Hematopoietic multipotent progenitor cell treated with erythropoietin and hydrocortisone succinate and interleukin-3 and kit ligand, for 15 days (in vitro differentiated cells): ENCODE data around the gene AGFG1.
A peak's percentile ranks its signal among the peaks of the same experiment; 100 is the strongest.

ENCODE experiments used
- DNase-seq: peaks from one replicate; pipeline ENCODE4 v3.0.0-alpha.2; 2015; ENCODE audit warnings: low spot score

The AGFG1 gene

GRCh38 chr2:227471924-227472264, at the start of gene AGFG1:
Gene AGFG1, plus strand, starts transcription at chr2:227472156. Its CDS starts 266 bp downstream, at chr2:227472422.
- DNase-seq: peak; percentile 83

DNA sequence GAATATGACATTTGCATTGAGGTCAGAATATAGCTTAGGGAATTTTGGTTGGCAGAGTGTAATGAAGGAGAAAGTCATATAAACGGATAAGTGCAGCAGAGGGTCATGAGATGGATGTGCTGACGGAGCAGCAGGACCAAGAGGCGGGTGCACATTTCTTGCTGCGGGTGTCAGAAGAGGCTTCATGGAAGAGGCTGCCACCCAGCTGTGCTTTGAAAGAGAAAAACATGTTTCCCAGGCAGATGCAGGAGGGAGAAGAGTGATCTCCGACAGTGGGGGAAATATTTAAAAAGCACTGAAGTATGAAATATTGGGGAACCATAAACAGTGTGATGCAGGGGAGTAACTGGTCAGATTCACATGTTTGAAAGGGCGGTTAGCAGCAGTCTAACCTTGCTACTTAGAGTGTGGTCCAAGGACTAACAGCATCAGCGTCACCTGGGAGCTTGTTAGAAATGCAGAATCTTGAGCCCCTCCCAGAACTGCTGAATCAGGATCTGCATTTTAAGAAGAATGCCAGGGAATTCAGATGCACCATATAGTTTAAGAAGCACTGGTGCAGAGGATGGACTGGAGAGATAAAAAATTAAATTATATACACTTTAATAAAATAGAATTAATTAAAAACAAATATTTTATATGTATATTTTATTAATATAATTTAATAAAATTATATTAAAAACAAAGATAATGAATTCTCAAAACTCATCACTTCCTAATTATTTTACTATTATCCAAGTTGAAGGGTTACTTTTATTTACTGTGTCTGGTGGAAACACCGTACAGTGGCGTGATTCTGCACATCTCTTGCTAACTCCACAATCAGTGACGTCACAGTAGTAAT, 48.1 kb upstream of the AGFG1 start:
- DNase-seq: no peak

DNA sequence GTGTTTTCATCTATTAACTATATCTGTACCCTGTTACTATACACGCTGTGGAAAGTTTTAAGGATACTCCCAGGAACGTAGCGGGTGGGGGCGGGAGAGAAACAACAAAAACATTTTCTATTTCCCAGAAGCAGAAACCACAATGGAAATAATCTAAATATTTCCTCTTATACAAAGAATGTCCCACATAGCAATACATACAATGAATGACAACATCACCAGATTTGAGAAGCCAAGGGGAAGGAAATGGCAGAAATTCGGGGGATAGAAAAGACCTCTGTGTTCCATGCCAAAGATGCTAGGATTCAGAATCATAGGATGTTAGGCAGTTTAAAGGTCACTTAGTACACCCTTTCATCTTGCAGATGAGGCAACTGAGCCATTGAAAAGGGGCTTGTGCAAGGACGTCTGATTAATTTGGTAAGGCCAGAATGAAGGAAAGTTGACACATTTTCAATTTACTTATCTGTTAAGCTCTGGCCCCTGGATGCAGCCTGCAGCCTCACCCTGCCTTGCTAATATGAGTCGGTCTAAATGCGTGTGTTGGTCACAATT, 43.1 kb upstream of the AGFG1 start:
- DNase-seq: no peak

DNA sequence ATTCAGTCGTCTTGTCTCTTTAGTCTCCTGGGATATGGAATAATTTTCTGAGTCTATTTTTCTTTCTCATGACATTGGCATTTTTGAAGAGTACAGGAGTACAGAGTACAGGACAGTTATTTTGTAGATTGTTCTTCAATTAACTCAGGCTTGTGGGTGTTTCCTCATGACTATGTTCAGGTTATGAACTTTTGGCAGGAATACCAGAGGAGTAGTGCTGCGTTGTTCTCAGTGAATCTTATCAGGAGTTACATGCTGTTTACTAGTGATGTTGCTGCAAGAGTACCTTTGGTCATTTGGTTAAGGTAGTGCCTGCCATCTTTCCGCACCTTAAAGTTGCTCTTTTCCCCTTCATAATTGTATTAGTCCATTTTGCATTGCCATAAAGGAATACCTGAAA, 41.3 kb upstream of the AGFG1 start:
- no peak for DNase-seq

DNA sequence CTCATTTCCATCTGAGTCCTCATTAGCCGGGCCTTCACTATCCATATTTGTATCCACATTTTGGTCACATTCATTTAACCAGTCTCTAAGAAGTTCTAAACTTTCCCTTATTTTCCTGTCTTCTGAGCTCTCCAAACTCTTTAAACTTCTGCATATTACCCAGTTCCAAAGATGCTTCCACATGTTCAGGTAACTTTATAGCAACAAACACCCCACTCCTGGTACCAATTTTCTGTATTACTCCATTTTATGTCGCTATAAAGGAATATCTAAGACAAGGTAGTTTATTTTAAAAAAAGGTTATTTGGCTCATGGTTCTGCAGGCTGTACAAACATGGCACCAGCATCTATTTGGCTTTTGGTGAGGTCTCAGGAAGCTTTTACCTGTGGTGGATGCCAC, 38.8 kb upstream of the AGFG1 start:
- DNase-seq: no peak

DNA sequence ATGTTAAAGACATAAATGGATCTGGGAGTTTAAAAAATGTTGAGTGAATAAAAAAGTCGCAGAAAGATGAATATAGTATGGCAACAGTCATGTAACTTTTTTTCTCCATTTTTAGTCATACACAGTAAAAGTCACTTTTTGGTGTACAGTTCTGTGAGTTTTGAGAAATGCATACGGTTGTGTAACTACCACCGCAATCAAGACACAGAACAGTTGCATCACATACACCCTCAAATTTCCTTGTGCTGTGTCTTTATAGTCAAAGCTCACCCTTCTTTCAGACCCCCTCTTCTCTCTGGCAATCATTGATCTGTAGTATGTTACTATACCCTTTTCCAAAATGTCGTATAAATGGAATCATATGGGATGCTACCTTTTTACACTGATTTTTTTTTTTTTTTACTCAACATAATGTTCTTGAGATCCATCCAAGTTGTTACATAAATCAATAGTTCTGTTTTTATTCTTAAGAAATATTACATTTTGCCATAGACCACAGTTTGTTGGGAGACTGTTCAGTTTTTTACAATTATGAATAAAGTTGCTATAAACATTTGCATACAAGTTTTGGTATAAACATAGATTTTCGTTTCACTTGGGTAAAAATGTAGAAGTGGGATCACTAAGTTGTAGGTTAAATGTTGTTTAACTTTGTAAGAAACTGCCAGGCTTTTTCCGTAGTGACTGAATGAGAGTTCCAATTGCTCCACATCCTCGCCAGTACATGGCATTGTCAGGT, 35.4 kb upstream of the AGFG1 start:
- no peak for DNase-seq

- no peak for DNase-seq
These were observed 32.7 kb upstream of the AGFG1 start for GRCh38 chr2:227439214-227439613.

GRCh38 chr2:227442639-227443038, 29.3 kb upstream of the AGFG1 start:
- DNase-seq: no peak

DNA sequence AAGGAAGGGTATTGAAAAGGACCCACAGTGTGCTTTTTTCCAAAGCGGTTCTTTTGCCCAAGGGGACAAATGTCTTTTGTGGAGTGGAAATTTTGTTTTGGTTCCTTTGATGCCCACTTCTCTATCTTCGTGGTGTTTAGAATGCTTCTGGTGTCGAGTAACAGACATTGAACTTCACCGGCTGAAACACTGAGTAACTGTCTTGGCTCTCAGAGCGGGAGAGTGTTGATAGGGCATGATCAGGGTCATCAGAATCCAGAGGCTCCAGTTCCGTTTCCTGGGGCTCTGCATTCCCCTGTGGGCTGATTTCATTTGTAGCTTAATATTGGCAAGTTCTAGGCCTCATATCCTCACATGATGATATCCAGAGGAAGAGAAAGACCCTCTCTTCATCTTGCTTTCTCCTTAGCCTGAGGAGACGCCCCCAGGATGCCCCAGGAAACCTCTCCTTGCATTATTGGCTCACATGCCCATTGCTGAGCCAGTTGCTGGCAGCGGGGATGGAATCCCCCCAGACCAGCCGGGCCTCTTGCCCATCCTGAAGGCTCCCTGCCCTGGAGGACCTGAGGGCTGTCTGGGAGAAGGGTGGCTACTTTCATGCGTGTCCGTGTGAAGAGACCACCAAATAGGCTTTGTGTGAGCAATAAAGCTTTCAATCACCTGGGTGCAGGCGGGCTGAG, 27.9 kb upstream of the AGFG1 start:
- no peak for DNase-seq

- DNase-seq: no peak
These were observed 24.4 kb upstream of the AGFG1 start for GRCh38 chr2:227447606-227448005.

DNA sequence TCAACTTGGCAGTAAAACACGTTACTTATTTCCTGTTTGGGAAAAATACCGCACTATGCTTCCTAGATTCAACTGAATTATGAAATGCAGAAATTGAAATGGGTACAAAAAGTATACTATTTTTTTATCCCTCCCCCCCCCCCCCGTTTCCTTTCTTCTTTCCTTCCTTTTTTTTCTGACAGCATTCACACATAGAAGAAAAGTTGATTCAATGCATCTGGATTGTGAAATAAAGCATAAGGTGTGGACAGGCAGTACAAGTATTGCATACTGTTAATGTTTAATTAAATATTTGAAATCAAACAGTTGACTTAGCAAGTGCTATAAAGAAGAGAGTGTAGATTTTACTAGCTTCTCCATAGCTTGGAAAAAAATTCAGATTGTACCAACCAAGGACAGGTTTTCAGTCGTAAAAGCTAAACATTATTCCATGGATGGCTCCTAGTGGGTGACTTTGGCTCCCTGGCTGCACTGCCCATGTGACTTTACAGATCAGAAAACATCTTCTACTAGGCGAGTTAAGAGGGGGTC, 21.6 kb upstream of the AGFG1 start:
- no peak for DNase-seq

GRCh38 chr2:227450926-227451654, 20.9 kb upstream of the AGFG1 start:
- DNase-seq: peak; percentile 57

DNA sequence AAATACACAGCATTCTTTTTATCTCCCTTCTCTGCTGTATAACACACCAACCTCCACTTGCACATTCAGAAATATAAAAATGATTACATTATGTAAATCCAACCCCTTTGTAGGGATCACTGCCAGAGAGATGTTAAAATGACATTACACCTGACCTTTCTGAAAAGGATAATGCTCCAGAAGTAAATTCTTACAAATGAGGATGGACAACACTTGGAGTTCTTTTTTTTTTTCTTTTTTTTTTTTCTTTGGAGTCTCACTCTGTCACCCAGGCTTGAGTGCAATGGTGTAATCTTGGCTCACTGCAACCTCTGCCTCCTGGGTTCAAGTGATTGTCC, 20.3 kb upstream of the AGFG1 start:
- DNase-seq: no peak

DNA sequence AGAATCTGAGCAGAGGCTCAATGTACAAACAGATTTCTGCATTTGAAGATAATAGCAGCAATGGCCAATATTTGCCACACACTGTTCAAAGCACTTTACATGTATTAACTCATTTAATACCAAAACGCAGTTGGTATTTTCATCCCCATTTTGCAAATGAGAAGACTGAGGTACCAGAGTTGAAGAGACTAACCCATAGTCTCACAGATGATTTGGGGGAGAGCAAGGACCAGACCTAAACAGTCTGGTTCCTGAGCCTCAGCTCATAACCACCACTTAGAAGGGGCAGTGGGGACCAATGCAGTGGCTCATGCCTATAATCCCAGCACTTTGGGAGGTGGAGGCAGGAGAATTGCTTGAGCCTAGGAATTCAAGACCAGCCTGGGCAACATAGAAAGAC, 18.1 kb upstream of the AGFG1 start:
- no peak for DNase-seq

- DNase-seq: no peak
These were observed 17.6 kb upstream of the AGFG1 start for GRCh38 chr2:227454323-227454860.

GRCh38 chr2:227455200-227455599, 16.8 kb upstream of the AGFG1 start:
- no peak for DNase-seq

- no peak for DNase-seq
These were observed 15.9 kb upstream of the AGFG1 start for GRCh38 chr2:227456102-227456501.

- DNase-seq: no peak
These were observed 15.2 kb upstream of the AGFG1 start for GRCh38 chr2:227456772-227457171.

- DNase-seq: no peak
These were observed 11.9 kb upstream of the AGFG1 start for GRCh38 chr2:227460070-227460485.

DNA sequence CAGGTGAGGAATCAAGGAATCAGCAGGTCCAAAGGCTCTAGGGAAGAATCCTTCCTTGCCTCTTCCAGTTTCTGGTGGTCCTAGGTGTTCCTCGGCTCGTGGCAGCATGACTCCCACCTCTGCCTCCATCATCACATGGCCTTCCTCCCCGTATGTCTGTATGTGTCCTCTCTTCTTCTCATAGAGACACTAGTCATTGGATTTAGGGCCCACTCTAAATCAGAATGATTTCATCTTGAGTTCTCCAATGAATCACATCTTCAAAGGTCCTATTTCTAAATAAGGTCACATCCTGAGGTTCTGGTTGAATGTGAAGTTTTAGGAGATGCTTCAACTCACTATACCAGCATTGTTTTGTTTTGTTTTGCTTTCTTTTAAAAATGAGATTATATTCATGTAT, 11.1 kb upstream of the AGFG1 start:
- no peak for DNase-seq

DNA sequence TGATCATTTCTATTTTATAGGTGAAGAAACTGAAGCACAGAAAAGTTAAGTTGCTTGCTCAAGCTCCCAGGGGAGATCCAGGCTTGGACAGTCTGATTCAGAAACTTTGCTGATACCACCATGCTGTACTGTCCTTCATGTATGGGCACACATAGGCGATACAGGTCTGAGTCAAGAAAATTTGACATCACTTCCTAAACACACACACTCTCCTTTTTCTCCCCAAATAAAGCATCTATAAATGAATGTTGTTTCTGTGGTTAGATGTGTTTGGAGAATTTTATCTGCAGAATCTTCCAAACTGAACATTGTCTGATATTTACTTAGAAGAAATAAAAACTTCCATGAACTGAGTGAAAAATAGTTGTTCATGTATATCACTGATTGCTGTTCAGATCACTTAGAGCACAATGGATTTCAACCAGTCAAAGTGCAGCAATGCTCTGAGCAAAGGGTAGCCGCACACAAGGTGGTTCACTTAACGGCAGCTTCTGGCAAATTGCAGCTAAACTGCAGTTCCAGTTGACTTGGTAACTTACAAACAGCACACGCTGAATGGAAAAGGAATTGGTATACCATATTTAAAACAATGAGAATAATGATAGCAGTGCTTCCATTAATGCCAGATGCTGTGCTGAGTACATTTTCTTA, 10.0 kb upstream of the AGFG1 start:
- no peak for DNase-seq
